ENCODE data around the gene AK5.

AK5 gene

DNA sequence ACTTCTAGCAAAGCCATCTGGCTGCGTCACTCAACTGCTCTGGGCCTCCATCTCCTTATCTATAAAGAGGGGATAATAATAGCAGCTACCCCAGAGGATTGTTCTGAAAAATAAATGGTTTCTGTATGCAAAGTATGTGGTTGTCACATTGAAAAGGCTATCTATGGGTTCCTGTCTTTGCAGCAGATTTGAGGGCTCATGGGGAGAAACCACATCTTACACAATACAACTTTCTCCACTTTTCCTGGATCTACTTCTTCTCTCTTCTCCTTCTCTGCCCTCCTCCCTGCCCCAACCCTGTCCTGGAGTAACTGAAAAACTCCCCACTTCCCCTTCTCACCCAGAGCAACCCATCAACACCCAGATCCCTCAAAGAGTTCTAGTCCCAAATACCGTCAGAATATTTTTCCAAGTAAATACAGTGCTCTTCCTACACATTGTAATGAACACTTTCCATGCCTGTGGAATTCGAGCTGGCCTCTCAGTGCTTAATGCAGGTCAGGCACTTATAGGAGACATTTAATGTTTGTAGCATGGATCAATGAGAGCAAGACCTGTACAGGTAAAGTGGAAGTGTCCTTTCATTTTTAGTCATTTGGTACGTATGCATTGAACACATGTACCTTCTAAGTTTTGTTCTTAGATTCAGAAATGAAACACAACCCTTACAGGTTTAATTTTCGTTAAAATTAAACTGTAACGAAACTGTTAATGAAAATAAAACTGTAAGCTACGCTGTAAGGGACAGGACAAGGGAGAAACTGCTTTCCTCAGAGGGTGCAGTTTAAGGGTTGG lies 131.9 kb downstream of the AK5 start:
- no peak for TF ChIP-seq SNAI2 (CRISPR knock-in tag; IDR thresholded peaks at IDR 0.05)
- TF ChIP-seq, protein P1, sequence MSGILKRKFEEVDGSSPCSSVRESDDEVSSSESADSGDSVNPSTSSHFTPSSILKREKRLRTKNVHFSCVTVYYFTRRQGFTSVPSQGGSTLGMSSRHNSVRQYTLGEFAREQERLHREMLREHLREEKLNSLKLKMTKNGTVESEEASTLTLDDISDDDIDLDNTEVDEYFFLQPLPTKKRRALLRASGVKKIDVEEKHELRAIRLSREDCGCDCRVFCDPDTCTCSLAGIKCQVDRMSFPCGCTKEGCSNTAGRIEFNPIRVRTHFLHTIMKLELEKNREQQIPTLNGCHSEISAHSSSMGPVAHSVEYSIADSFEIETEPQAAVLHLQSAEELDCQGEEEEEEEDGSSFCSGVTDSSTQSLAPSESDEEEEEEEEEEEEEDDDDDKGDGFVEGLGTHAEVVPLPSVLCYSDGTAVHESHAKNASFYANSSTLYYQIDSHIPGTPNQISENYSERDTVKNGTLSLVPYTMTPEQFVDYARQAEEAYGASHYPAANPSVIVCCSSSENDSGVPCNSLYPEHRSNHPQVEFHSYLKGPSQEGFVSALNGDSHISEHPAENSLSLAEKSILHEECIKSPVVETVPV (CRISPR knock-in tag; IDR thresholded peaks at IDR 0.05), result no peak
- no peak for TF ChIP-seq ZFP3 (CRISPR knock-in tag; IDR thresholded peaks at IDR 0.05)
- ATAC-seq, result no peak

DNA sequence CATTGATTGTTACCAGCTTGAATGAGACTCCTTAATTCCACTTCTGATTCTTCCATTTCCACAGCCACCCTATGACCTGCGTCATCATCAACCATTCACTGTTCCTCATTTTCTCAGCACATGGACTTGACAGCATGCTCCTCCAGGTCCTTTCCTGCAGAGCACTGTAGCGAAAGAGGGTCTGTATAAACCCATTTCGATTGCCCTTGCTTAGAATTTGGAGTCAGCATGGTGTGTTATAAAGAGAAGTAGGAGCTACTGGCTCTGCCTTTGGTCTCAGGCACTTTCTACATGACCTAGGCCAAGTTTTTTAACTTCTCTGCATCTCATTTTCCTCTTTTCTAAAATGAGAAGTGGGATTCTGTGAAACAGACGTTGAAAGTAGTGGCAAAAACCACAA lies 133.8 kb downstream of the AK5 start:
- TF ChIP-seq CSDC2 (CRISPR knock-in tag; IDR thresholded peaks at IDR 0.05) (no peak), OSR1 (CRISPR knock-in tag; IDR thresholded peaks at IDR 0.05) (no peak), BACH2 (CRISPR knock-in tag; IDR thresholded peaks at IDR 0.05; ENCODE audit: borderline replicate concordance) (no peak), ZC3H10 (CRISPR knock-in tag; IDR thresholded peaks at IDR 0.05) (no peak), TCF4 (CRISPR knock-in tag; IDR thresholded peaks at IDR 0.05; ENCODE audit: borderline replicate concordance) (no peak), ARNTL (CRISPR knock-in tag; IDR thresholded peaks at IDR 0.05; ENCODE audit: borderline replicate concordance, low read depth) (no peak), ISL1 (CRISPR knock-in tag; IDR thresholded peaks at IDR 0.05) (no peak), ZNF70 (CRISPR knock-in tag; IDR thresholded peaks at IDR 0.05) (no peak), SNAI2 (CRISPR knock-in tag; IDR thresholded peaks at IDR 0.05) (no peak), ZNF565 (CRISPR knock-in tag; conservative IDR thresholded peaks at IDR 0.05; ENCODE audit: low read depth) (no peak), ZFP3 (CRISPR knock-in tag; IDR thresholded peaks at IDR 0.05) (no peak), ZNF8 (CRISPR knock-in tag; IDR thresholded peaks at IDR 0.05) (no peak)
- TF ChIP-seq, protein P2, sequence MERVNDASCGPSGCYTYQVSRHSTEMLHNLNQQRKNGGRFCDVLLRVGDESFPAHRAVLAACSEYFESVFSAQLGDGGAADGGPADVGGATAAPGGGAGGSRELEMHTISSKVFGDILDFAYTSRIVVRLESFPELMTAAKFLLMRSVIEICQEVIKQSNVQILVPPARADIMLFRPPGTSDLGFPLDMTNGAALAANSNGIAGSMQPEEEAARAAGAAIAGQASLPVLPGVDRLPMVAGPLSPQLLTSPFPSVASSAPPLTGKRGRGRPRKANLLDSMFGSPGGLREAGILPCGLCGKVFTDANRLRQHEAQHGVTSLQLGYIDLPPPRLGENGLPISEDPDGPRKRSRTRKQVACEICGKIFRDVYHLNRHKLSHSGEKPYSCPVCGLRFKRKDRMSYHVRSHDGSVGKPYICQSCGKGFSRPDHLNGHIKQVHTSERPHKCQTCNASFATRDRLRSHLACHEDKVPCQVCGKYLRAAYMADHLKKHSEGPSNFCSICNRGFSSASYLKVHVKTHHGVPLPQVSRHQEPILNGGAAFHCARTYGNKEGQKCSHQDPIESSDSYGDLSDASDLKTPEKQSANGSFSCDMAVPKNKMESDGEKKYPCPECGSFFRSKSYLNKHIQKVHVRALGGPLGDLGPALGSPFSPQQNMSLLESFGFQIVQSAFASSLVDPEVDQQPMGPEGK (CRISPR knock-in tag; IDR thresholded peaks at IDR 0.05; ENCODE audit: borderline replicate concordance), result no peak
- TF ChIP-seq, protein P1 (CRISPR knock-in tag; IDR thresholded peaks at IDR 0.05), result no peak
- TF ChIP-seq, protein P3, sequence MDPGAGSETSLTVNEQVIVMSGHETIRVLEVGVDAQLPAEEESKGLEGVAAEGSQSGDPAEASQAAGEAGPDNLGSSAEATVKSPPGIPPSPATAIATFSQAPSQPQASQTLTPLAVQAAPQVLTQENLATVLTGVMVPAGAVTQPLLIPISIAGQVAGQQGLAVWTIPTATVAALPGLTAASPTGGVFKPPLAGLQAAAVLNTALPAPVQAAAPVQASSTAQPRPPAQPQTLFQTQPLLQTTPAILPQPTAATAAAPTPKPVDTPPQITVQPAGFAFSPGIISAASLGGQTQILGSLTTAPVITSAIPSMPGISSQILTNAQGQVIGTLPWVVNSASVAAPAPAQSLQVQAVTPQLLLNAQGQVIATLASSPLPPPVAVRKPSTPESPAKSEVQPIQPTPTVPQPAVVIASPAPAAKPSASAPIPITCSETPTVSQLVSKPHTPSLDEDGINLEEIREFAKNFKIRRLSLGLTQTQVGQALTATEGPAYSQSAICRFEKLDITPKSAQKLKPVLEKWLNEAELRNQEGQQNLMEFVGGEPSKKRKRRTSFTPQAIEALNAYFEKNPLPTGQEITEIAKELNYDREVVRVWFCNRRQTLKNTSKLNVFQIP (CRISPR knock-in tag; IDR thresholded peaks at IDR 0.05; ENCODE audit: borderline replicate concordance, low read depth), result no peak
- TF ChIP-seq, protein P4, sequence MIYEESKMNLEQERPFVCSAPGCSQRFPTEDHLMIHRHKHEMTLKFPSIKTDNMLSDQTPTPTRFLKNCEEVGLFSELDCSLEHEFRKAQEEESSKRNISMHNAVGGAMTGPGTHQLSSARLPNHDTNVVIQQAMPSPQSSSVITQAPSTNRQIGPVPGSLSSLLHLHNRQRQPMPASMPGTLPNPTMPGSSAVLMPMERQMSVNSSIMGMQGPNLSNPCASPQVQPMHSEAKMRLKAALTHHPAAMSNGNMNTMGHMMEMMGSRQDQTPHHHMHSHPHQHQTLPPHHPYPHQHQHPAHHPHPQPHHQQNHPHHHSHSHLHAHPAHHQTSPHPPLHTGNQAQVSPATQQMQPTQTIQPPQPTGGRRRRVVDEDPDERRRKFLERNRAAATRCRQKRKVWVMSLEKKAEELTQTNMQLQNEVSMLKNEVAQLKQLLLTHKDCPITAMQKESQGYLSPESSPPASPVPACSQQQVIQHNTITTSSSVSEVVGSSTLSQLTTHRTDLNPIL (CRISPR knock-in tag; IDR thresholded peaks at IDR 0.05; ENCODE audit: low read depth), result no peak
- ATAC-seq, result no peak

- peak; percentile 39; the same call in 2 of the 3 replicates for ATAC-seq
- TF ChIP-seq BACH2 (CRISPR knock-in tag; IDR thresholded peaks at IDR 0.05; ENCODE audit: borderline replicate concordance) (no peak), ZNF565 (CRISPR knock-in tag; conservative IDR thresholded peaks at IDR 0.05; ENCODE audit: low read depth) (no peak), ZFP30 (CRISPR knock-in tag; IDR thresholded peaks at IDR 0.05) (no peak), ESRRG (CRISPR knock-in tag; IDR thresholded peaks at IDR 0.05) (no peak), TSHZ2 (CRISPR knock-in tag; IDR thresholded peaks at IDR 0.05) (no peak), ZNF8 (CRISPR knock-in tag; IDR thresholded peaks at IDR 0.05) (no peak), ZNF70 (CRISPR knock-in tag; IDR thresholded peaks at IDR 0.05) (no peak), TCF4 (CRISPR knock-in tag; IDR thresholded peaks at IDR 0.05; ENCODE audit: borderline replicate concordance) (no peak), ZFP3 (CRISPR knock-in tag; IDR thresholded peaks at IDR 0.05) (no peak), OSR1 (CRISPR knock-in tag; IDR thresholded peaks at IDR 0.05) (no peak), ZC3H10 (CRISPR knock-in tag; IDR thresholded peaks at IDR 0.05) (no peak), PPARA (CRISPR knock-in tag; IDR thresholded peaks at IDR 0.05; ENCODE audit: borderline replicate concordance) (no peak)
- TF ChIP-seq, protein P2 (CRISPR knock-in tag; IDR thresholded peaks at IDR 0.05; ENCODE audit: borderline replicate concordance), result no peak
- TF ChIP-seq, protein P1 (CRISPR knock-in tag; IDR thresholded peaks at IDR 0.05), result no peak
Measured at GRCh38 chr1:77416692-77417450, 135.1 kb downstream of the AK5 start.

Data from SK-N-SH treated with all-trans-retinoic acid at 6 μM for 48 hours (cell line).